Activated naive CD8-positive, alpha-beta T cell treated with anti-CD3 and anti-CD28 coated beads, Interleukin-2, amount 50 U/mL, for 16 hours (primary cell): ENCODE measurements around the gene SLC22A15.
"Not testable (repeated sequence)": the region's sequence is repeated elsewhere in the genome, so short reads cannot be mapped to it uniquely, and the experiment has no call there.

ENCODE experiments used
- DNase-seq: peaks from one replicate; pipeline ENCODE4 v3.0.0-alpha.2; 2020; ENCODE audit warnings: low read depth, low spot score

The SLC22A15 gene

DNA sequence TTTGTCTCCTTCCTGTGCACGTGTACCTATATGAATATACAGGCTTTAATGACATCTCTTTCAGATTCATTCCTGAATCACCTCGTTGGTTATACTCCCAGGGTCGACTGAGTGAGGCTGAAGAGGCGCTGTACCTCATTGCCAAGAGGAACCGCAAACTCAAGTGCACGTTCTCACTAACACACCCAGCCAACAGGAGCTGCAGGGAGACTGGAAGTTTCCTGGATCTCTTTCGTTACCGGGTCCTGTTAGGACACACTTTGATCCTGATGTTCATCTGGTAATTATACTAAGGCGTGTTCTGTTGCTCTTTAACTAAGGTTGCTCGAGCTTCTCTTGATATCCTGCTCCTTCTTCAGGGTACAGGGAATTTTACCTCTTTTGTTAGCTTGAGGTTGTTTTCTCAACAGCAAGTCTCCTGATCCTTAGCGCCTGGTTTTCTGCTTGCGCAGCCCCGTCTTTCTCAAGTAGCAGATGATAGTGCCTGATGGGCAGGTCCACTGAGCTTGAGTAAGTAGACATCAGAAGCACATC lies 55.1 kb downstream of the SLC22A15 start:
- no peak for DNase-seq

DNA sequence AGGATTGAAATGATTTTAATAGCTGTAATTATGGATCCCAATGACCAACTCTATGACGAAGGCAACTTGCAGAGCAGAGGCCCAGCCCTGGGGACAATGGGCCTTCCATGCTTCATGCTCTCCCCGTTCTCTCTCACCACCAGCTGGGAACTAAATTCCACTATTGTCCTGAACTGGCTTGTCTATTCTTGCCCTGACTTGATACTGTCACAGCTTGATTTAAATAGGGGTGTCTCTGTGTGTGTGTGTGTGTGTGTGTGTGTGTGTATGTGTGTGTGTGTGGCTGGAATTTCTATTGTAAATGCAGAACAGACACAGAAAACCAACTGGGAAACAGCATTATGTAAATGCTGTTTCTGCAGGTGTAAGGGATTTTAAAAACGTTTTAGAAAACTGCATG lies 57.0 kb downstream of the SLC22A15 start:
- DNase-seq = no peak

DNA sequence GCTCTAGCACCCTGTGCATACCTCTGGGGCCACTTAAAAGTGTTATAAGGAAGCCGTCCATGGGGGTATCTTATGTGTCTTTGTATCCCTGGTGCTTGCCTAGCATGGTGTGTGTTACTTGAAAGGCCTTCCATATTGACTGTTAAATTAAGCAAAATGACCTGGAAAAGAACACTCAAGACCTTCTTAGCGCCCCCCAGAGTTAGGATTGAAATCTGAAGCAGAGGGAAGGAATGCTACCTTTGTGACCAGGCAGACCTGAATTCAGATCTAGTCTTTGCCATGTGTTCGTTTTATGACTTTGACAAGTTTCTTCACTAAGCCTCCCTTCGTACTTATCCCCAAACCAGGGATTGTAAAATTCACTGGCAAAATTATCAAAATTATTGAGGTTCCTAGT lies 59.9 kb downstream of the SLC22A15 start:
- no peak for DNase-seq

DNA sequence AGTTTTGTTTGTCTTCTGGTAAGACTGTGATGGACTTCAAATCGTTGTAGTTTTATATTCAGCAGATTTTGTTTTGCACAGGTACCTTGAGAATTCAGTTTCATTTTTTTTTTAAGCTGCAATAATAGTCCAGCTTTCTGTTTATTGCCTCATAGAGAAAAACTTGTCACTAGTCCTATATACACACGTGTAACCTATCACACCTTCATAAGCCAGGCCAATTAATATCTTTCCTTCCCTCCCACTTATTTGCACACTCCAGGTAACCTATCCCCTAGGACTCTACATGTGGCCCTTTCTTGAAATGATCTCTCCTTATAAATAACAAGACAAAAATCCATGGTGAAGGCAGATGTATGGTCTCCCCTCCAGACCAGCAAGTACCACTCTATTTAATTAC lies 62.4 kb downstream of the SLC22A15 start:
- DNase-seq = no peak

DNA sequence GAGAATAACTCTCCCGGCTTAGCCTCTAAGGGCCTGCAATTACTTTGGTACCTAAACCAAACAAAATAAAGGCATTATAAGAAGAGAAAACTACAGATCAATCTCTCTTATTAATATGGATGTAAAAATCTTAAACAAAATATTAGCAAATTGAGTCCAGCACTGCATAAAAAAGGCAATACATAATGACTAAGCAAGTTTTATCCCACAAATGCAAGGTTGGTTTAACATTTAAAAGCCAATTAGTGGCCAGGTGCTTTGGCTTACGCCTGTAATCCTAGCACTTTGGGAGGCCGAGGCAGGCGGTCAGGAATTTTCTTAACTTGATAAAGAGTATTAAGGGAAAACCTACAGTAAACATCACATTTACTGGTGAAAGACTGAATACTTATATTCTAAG lies 67.8 kb downstream of the SLC22A15 start:
- DNase-seq = no peak

DNA sequence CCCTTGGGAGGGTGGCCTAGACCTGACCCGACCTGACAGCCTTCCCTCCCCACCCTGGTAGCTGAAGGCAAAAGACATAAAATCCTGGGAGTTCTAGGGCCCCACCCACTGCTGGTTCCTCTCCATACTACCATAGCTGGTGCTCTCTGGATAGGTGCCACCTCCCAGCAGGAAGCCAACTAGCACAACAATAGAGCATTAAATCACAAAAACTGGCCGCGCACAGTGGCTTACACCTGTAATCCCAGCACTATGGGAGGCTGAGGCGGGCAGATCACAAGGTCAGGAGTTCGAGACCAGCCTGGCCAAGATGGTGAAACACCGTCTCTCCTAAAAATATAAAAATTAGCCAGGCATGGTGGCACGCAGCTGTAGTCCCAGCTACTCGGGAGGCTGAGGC lies 70.6 kb downstream of the SLC22A15 start:
- not testable (repeated sequence) for DNase-seq

DNA sequence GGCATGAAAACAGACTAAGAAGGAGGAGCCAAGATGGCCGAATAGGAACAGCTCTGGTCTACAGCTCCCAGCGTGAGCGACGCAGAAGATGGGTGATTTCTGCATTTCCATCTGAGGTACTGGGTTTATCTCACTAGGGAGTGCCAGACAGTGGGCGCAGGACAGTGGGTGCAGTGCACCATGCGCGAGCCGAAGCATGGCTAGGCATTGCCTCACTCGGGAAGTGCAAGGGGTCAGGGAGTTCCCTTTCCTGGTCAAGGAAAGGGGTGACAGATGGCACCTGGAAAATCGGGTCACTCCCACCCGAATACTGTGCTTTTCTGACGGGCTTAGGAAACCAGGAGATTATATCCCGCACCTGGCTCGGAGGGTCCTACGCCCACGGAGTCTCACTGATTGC lies 75.6 kb downstream of the SLC22A15 start:
- DNase-seq = not testable (repeated sequence)

DNA sequence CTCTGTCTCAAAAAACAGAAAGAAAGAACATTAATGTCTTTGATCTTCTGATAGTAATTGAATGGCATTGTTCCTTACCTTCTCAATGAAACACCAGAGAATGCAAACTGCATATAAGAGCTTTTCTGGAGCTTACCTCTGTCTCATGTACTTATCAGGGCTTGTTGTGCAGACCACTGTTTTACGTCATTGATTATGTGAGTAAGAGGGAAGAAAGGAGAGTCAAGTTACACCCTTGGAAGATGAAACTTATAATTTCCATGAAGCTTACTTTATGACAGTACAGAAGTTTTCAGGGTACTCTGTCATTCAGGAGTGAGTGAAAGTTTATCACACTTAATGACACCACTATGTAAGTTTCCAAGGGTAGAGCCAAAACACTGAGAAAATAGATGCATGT lies 85.9 kb downstream of the SLC22A15 start:
- DNase-seq = no peak

DNA sequence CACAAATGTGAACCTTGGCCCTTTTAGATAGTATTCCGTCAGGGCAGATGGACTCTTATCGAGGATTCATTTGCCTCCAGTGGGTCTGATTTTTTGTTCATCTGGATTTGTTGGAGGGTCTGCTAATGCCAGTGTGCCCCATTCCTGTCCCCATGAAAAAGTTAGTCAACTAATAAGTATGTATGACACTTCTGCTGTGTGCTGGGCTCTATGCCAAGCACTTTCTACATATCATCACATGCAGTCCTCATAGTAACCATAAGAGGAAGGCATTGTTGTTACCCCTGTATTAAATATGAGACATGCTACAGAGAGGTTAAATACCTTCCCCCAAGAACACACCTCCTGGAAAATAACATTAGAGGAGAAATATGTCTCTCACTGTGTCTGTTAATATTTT lies 88.3 kb downstream of the SLC22A15 start:
- DNase-seq = no peak

DNA sequence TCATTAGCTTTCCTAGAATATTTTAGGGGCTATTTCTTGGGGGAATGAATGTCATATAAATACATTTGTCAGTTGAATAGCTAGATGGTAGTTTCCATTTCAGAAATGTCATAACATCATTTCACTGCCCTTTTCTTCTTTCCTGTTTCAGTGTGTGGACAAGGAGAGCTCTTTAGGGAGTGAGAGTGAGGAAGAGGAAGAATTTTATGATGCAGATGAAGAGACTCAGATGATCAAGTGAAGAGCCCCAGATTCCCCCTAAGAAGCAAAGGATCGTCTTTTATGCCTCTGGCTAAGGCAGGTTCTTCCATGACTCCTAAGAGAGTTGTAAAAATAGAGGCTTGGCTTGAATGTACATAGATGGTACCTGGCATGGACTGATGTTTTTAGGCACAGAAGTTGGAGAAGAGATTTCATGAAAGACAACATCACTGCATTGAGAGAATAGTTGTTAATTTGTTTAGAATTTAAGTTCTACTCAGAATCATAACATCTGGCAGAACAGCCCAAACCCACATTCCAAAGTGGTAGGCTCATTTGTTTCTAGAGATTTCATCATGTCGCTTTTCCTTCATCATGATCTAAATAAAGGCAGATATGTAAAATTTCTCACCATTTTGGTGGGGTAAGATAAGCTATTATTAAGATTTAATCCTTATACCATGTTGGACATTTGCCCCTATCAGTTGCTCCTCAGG lies 90.7 kb downstream of the SLC22A15 start:
- DNase-seq = no peak

DNA sequence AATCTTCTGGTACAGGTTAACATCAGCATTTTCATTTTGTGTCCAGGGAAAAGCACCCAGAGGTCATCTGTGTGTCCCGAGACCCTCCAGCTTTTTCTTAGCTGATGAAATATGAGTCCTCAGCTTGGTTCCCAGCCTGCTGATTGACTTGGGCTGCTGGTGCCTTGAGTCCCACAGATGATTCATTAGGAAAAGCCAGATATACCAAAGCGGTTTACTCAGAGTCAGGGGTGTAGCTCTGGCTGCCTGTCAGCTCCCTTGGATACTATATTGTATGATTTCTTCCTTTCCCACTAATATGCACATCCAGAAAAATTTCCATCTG lies 91.2 kb downstream of the SLC22A15 start:
- DNase-seq = no peak

DNA sequence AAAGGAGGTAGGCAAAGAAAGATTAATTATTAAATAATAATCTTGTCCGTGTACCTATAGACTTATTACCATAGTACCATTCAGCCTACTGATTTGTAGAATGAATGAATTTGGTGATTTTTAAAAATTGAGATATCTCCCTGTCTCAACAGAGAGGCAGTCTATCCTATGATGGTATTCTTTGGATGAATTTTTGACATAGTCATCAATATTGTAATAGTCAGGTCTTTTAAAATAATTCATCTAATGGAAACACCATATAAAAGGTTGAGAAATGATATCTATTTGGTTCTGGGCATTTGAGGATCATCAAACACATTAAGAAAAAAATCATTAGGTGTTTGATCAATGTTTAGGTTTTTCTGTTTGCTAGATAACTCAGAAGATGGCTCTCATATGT lies 99.3 kb downstream of the SLC22A15 start:
- no peak for DNase-seq

DNA sequence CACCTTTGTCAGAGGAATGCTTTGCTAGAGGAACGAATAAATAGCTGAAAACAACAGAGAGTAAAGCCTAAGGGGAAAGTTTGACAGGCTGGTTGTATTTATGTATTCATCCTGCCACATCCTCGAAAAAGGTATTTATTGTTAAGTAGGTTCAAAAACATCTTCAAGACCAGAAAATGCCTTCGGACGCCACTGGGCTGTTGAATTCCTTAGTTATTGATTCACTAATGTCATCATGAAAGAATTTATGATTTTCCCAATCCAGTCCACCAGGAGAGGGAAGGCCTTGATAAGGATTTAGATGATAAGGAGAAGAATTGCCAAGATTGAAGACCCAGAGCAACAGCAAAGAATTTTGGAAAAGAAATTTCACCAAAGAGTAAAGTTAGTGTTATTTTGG lies 99.7 kb downstream of the SLC22A15 start:
- no peak for DNase-seq

DNA sequence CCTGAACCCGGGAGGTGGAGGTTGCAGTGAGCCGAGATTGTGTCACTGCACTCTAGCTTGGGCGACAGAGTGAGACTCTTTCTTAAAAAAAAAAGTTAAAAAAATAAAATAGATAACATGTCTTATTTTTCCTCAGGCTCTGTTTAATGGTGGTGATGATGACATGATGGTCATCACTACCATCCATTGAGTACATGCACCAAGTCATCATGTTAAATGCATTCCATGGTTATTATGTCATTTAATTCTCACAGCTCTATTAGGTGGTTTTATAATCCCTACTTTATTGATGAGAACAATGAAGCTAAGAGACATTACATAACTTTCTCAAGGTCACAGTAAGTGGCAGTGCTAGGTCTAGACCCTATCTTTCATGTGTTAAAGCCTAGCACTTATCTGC lies 100.5 kb downstream of the SLC22A15 start:
- DNase-seq = no peak

DNA sequence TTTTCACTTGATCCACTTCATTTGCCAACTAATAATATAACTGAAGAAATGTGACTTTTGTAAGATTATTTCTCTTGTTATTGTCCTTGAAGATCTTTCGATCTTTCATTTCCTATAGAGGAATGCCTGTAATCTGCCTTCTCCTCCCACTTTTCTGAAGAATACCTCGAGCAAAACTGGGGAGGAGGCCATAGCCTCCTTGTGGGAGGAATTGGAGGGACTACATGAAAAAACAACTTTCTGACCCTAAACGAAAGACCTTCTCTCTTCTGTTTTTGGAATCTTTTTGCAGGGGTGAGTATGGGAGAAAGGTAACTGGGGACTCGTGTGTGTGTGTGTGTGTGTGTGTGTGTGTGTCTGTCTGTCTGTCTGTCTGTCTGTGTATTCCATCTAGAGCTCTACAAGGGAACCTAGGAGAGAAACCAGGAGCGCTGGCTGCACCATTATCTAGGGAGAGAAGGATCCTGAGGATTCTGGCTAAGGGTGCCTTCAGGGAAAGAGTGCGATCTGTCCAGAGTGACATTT lies 102.4 kb downstream of the SLC22A15 start:
- DNase-seq = no peak

DNA sequence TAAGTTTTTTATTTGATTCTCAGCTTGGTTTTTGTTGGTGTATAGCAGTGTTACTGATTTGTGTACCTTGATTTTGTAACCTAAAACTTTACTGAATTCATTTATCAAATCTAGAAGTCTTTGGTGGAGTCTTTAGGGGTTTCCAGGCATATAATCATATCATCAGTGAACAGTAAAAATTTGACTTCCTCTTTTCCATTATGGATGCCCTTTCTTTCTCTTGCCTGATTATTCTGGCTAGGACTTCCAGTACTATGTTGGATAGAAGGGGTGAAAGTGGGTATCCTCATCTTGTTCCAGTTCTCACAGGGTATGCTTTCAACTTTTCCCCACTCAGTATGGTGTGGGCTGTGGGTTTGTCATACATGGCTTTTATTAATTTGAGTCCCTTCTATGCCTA lies 111.3 kb downstream of the SLC22A15 start:
- no peak for DNase-seq

DNA sequence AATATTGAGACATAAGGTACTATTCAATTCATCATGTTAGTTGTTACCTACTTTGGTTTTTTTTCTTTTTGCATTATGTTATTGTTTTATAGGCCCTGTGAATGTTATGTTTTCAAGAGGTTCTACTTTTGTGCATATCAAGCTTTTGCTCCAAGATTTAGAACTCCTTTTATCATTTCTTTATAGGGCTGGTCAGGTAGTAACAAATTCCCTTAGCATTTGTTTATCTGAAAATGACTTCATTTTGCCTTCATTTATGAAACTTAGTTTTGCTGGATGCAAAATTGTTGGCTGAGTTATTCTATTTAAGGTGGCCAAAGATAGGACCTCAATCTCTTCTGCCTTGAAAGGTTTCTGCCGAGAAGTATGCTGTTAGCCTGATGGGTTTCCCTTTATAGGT lies 113.6 kb downstream of the SLC22A15 start:
- DNase-seq = no peak

DNA sequence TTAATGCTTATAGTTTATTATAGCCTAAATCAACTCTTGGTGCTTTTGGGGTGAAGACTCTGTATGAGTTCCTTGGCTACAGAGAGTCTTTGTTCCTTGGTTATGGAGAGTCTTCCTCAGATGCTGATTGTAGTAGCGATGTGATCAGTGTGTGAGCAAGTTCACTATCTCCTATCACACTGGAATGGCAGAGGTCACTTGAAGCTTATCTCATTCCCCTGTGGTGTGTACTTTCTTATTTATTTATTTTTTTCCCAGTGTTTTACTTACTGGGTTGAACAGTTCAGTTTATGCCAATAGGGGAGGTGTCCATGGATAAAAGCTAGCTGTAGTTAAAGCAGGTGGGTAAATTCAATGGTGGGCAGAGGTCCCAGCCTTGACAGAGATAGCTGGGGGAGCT lies 114.8 kb downstream of the SLC22A15 start:
- DNase-seq = no peak

DNA sequence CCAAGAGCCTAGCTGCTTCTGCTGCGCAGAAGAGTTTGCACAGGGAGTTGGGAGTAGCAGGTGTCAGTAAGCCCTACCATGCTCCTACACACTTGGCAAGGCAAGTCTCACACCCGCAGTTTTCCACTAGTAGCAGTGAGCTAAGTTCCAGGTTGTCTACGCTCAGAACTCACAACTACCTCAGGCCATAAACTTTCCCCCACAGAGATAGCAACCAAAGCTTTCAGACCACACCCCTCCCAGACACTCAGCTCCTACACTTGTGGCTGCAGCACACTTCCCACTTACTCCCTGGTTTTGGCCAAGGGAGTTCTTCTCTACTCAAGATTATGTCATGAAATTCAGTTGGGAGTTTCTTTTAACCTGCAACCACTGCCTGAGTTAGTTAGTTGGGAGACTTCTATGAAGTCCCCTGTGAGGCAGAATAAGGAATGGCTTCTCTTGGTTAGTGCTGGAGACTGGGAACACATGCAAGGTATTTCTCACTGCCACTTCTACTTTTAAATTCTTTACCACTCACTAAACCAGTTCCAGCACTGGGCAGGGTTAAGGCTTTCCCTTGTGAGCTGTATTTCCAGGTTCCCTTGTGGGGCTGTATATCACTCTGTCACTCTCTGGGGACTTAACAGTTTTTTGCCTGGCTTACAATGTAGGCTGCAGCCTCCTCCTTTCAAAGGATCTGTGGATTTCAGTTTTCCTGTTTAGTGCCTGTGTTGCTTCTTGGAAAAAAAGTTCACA lies 116.6 kb downstream of the SLC22A15 start:
- DNase-seq = no peak

DNA sequence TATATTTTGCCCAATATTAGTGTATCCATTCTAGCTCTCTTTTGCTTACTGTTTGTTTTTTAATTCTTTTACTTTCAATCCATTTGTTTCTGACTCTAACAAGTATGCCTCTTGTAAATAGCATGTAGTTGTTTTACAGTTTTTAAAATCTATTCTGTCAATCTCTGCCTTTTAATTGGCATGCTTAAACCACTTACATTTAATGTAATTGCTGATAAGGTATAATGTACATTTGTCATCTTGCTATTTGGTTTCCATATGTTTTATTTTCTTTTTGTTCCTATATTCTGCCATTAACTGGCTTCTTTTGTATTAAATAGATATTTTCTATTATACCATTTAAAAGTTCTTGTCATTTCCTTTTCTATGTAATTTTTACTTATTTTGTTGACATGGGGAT lies 118.7 kb downstream of the SLC22A15 start:
- no peak for DNase-seq

DNA sequence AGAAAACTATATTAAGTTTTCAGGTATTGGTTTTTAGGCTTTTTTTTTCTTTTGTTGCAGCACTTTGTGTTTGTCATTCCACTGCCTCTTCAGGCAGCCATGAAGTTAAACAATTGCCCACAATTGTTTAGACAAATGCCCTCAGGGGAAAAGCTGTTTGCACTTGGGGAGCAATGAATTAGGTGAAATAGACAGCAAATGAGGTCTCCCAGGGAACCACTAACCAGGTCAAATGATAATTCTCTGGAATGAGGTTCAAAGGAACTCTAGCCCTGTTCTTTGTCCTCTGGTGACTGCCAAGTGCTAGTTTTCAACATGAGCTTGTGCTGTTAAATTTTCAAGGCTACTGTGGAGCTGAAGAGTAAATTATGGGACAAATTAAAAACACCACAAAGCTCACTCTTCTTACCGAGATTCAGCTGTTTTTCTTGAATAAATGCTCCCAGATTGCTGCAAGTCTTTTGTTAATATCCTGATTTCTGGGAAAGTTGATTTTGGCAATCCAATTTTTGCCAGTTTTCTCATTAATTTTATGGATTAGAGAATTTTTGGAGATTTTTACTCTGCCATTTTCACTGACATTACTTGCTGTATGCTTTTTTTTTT lies 119.8 kb downstream of the SLC22A15 start:
- DNase-seq = no peak

DNA sequence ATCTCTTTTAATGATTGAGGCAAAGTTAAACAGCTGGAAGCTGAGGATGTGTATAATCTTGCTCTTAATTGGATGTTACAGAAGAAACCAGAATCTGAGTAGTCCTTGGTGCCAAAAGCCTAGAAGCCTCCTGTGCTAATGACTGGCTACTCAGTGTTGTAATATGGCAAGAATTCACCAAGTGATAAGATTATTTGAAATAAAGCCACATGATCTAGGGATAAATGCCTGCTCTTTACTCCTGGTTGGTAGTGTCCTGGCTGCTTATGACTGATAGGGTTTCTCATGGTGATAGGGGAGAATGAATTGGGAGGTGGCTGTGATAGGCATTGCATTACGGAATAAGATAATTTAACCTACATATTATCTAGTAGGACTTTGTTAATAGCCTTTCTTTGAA lies 121.3 kb downstream of the SLC22A15 start:
- DNase-seq = no peak

DNA sequence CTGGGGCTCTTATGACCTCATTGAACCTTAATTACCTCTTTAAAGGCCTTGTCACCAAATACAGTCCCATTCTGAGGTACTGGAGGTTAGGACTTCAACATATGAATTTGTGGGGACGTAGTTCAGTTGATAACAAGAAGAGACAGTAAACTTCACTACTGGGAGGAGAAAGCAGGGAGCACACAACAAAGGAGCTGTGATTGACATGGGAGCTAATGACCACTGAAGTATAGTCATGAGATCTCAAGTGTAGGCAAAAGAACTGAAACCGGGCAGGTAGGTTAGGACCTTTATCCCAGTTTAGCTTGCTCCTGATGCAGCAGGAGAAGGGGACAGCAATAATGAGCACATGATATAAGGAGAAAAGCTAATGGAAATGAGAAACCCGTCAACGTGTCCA lies 123.1 kb downstream of the SLC22A15 start:
- DNase-seq = no peak
